SU-DHL-6 (cell line): Measurements from ENCODE around the gene CGB1.

Source experiments
- EZH2phosphoT487 ChIP-seq: fragments of 200-600 bp; sonication (generic), shearing (Covaris generic); conservative IDR thresholded peaks from 2 replicates; pipeline ENCODE4 v1.6.1; 2018; ENCODE audit warnings: mild to moderate bottlenecking, antibody characterized with exemption, low read length, moderate library complexity, mixed read lengths
- TF ChIP-seq, protein P1 (sequence below): fragments of 200-600 bp; sonication (generic); IDR thresholded peaks from one replicate; pipeline ENCODE4 v1.5.1; 2017; ENCODE audit warnings: antibody characterized with exemption, mild to moderate bottlenecking, low read length, moderate library complexity; ENCODE audit not compliant: insufficient read depth, poor library complexity, severe bottlenecking

DNA sequence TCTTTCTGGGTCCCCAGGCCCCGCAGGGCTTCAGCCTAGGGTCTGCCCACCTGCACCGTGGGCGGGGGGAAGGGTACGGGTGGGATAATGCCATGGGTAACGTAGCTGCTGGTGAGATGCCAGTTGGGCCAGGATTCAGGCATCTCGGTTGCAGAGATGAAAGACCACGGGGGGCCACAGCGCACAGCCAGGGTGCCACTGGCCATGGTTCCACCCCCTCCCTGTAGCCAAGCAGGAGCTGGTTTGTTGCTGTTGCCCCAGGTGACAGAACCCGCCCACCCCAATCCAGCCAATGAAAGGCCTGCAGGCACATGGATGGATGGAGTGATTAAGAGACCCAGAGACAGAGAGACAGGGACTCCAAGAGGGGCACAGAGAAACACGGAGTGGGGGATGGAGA lies 21.9 kb upstream of the CGB1 start:
- TF ChIP-seq EZH2phosphoT487: no peak
- TF ChIP-seq, protein P1, sequence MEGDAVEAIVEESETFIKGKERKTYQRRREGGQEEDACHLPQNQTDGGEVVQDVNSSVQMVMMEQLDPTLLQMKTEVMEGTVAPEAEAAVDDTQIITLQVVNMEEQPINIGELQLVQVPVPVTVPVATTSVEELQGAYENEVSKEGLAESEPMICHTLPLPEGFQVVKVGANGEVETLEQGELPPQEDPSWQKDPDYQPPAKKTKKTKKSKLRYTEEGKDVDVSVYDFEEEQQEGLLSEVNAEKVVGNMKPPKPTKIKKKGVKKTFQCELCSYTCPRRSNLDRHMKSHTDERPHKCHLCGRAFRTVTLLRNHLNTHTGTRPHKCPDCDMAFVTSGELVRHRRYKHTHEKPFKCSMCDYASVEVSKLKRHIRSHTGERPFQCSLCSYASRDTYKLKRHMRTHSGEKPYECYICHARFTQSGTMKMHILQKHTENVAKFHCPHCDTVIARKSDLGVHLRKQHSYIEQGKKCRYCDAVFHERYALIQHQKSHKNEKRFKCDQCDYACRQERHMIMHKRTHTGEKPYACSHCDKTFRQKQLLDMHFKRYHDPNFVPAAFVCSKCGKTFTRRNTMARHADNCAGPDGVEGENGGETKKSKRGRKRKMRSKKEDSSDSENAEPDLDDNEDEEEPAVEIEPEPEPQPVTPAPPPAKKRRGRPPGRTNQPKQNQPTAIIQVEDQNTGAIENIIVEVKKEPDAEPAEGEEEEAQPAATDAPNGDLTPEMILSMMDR: no peak
